Neuronal stem cell (in vitro differentiated cells): Measurements from ENCODE around the gene SIL1.

Source experiments
- DNase-seq: peaks from one replicate; pipeline ENCODE4 v3.0.0-alpha.2; 2013; ENCODE audit warnings: low spot score
- H2AFZ ChIP-seq: one replicate; pipeline ENCODE4 v1.6.1; 2013; ENCODE audit warnings: mild to moderate bottlenecking, low read length, inconsistent platforms
- H2AK5ac ChIP-seq: 2 replicates; pipeline ENCODE4 v1.6.1; 2013; ENCODE audit warnings: low read depth, mild to moderate bottlenecking, inconsistent platforms, low read length, moderate library complexity, mixed read lengths
- H2BK120ac ChIP-seq: 2 replicates; pipeline ENCODE4 v1.6.1; 2013; ENCODE audit warnings: low read depth, mild to moderate bottlenecking, inconsistent platforms, low read length, moderate library complexity, mixed read lengths
- H2BK12ac ChIP-seq: one replicate; pipeline ENCODE4 v1.6.1; 2013; ENCODE audit warnings: low read length, inconsistent platforms
- H2BK15ac ChIP-seq: 2 replicates; pipeline ENCODE4 v1.6.1; 2013; ENCODE audit warnings: mild to moderate bottlenecking, low read length, inconsistent platforms, mixed read lengths
- H2BK5ac ChIP-seq: one replicate; pipeline ENCODE4 v1.6.1; 2013; ENCODE audit warnings: inconsistent platforms, mild to moderate bottlenecking, low read length, moderate library complexity
- H3K14ac ChIP-seq: one replicate; pipeline ENCODE4 v1.6.1; 2013; ENCODE audit warnings: low read length, inconsistent platforms
- H3K18ac ChIP-seq: 2 replicates; pipeline ENCODE4 v1.6.1; 2013; ENCODE audit warnings: low read length, inconsistent platforms
- H3K23ac ChIP-seq: 2 replicates; pipeline ENCODE4 v1.6.1; 2013; ENCODE audit warnings: low read depth, mild to moderate bottlenecking, mixed read lengths, low read length, inconsistent platforms; ENCODE audit not compliant: poor library complexity
- H3K27ac ChIP-seq: replicated peaks from 3 replicates; pipeline ENCODE4 v1.5.1; 2013; ENCODE audit warnings: low read length, inconsistent platforms
- H3K27me3 ChIP-seq, 3 experiments: 2 replicates each; pipeline ENCODE4 v1.6.1; 2013; ENCODE audit warnings: low read length in 3 of 3, mild to moderate bottlenecking in 2 of 3, inconsistent platforms in 1 of 3, low read depth in 1 of 3, mixed read lengths in 1 of 3, moderate library complexity in 1 of 3; ENCODE audit not compliant: control insufficient read depth in 3 of 3, insufficient read depth in 3 of 3
- H3K36me3 ChIP-seq, 2 donors: replicated peaks in 1 of 2; 2 replicates each; pipeline ENCODE4 v1.6.1; 2013; ENCODE audit warnings: low read length in 2 of 2; ENCODE audit not compliant: control insufficient read depth in 2 of 2, insufficient read depth in 2 of 2
- H3K4ac ChIP-seq: 2 replicates; pipeline ENCODE4 v1.6.1; 2013; ENCODE audit warnings: inconsistent platforms, mild to moderate bottlenecking, low read length, moderate library complexity
- H3K4me1 ChIP-seq, 2 donors: 1 replicate in 1 of 2; 2 replicates in 1 of 2; pipeline ENCODE4 v1.6.1; 2013; ENCODE audit warnings: low read length in 2 of 2, low read depth in 1 of 2; ENCODE audit not compliant: control insufficient read depth in 2 of 2, insufficient read depth in 1 of 2
- H3K4me2 ChIP-seq: one replicate; pipeline ENCODE4 v1.6.1; 2013; ENCODE audit warnings: mild to moderate bottlenecking, low read length, inconsistent platforms; ENCODE audit not compliant: insufficient read depth, poor library complexity, severe bottlenecking
- H3K4me3 ChIP-seq, 2 donors: 2 replicates each; pipeline ENCODE4 v1.5.1; 2013; ENCODE audit warnings: low read length in 2 of 2, mild to moderate bottlenecking in 2 of 2, inconsistent platforms in 1 of 2, moderate library complexity in 1 of 2
- H3K79me1 ChIP-seq: one replicate; pipeline ENCODE4 v1.6.1; 2013; ENCODE audit warnings: low read depth, mild to moderate bottlenecking, inconsistent platforms, low read length, moderate library complexity
- H3K9ac ChIP-seq: one replicate; pipeline ENCODE4 v1.6.1; 2013; ENCODE audit warnings: mild to moderate bottlenecking, low read depth, low read length, inconsistent platforms; ENCODE audit not compliant: poor library complexity
- H3K9me3 ChIP-seq, 2 donors: replicated peaks in 1 of 2; 2 replicates each; pipeline versions ENCODE3 to v1.6.1; 2013; ENCODE audit warnings: low read length in 2 of 2, mild to moderate bottlenecking in 2 of 2, inconsistent platforms in 1 of 2, low read depth in 1 of 2, mixed read lengths in 1 of 2, moderate library complexity in 1 of 2; ENCODE audit not compliant: control insufficient read depth in 2 of 2, insufficient read depth in 1 of 2
- H4K8ac ChIP-seq: one replicate; pipeline ENCODE4 v1.6.1; 2013; ENCODE audit warnings: low read depth, mild to moderate bottlenecking, inconsistent platforms, low read length, moderate library complexity
- H4K91ac ChIP-seq: one replicate; pipeline ENCODE4 v1.6.1; 2013; ENCODE audit warnings: low read length, low read depth, mild to moderate bottlenecking, inconsistent platforms; ENCODE audit not compliant: poor library complexity
- WGBS, 2 donors: extraction: QIAGEN DNeasy Blood & Tissue Kit; methylation state at CpG; one replicate each; pipeline ENCODE4 v1.1.7; 2013; ENCODE audit warnings: missing lambda C conversion rate in 2 of 2, mixed read lengths in 1 of 2; ENCODE audit not compliant: insufficient read length in 2 of 2, insufficient replicate concordance in 1 of 2; ENCODE audit errors: extremely low coverage in 2 of 2; 5-methylcytosine and 5-hydroxymethylcytosine counted together

Gene SIL1

DNA sequence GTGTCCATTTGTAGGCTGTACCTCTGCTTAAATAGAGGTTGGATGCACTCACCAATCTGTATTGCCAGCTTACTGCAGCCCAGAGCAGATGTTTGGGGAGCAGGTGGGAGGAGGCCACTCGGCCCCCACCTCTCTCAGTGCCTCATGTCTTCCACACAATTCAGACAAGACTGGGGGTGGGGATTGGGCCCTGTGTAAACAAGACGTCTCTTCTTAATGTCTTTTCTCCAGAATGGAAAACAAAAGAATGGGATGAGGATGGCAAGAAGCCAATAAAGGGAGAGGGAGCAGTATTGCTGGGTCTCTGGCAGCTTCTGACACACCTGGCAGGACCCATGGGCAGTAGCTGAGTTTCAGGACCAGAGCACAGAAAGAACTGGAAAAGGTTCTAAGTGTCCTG lies 64.9 kb downstream of the SIL1 start:
- H3K18ac ChIP-seq: no peak overlapping the region
- no peaks in the 10 kb centered on the region for H3K9me3 ChIP-seq
- no peaks in the 10 kb centered on the region for H3K36me3 ChIP-seq

DNA sequence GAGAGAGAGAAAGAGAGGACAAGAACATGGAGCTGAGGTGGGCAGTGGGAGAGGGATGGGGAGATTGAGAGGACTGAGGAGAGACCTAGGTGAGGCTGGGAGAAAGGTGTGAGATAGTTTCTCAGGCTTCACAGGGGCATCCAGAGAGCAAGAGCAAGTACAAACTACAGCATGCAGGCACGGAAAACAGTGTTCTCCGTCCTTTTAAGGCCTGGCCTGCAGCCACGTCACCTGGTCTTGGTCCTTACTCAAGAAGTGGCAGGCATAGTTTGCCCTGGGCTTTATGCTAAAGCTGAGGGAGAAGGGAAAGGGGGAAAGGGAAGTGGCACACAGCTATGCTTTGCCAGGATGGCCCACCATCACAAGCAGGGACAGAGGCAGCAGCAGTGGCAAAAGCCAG lies 65.7 kb downstream of the SIL1 start:
- peaks cover 10 to 22% of the 10 kb centered on the region in 2 donors for H3K4me1 ChIP-seq
- WGBS, 2 donors: no CpG with 5 or more reads among the region's 3 CpGs
- no peak overlapping the region for H3K27ac ChIP-seq

More for the DNA sequence above, 64.9 kb downstream of the SIL1 start:
- H2BK12ac ChIP-seq: no peak overlapping the region
- H3K4me1 ChIP-seq: peaks cover 10 to 27% of the 10 kb centered on the region in 2 donors
- no peak overlapping the region for H3K27ac ChIP-seq
- H2AFZ ChIP-seq: no peak overlapping the region
- no peak overlapping the region for H3K4ac ChIP-seq
- H3K23ac ChIP-seq: no peak overlapping the region
- no peak overlapping the region for H3K4me2 ChIP-seq
- H3K27me3 ChIP-seq: no peaks in the 10 kb centered on the region
- no peak overlapping the region for H2BK120ac ChIP-seq
- H3K4me3 ChIP-seq: no peak overlapping the region
- no CpG with 5 or more reads among the region's 2 CpGs for WGBS, 2 donors
- H2AK5ac ChIP-seq: no peak overlapping the region
- no peak overlapping the region for H4K8ac ChIP-seq
- H3K79me1 ChIP-seq: no peaks in the 10 kb centered on the region
- no peak overlapping the region for H3K14ac ChIP-seq
- H3K9ac ChIP-seq: no peak overlapping the region
- no peak overlapping the region for H4K91ac ChIP-seq
- H2BK5ac ChIP-seq: no peak overlapping the region
- H2BK15ac ChIP-seq: no peak overlapping the region
- DNase-seq: no peak

DNA sequence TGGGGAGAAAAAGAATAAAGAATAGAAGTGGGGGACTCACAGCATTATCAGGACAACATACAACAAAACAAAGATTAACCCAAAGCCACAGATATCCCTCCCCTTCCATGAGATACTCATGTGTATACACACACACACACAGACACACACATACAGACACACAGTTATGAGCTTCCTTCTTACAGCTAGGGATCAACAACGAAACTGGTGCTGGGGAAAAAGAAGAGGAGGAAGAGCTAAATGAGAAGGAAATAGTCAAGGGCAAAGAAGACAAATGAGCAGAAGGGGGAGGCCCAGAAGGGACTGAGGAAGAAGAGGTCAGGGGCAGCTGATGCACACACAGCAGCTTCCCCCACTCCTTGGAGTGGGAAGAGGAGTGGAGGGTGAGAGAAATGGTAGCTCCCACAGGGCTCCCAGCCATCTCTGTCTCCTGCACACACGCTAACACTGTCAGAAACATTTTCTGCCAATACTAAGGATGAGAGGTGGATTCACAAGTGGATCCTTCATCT lies 66.2 kb downstream of the SIL1 start:
- Histone ChIP-seq H3K79me1 (no peaks in the 10 kb centered on the region), H3K23ac (no peak overlapping the region), H3K27me3 (no peaks in the 10 kb centered on the region), H3K36me3 (peaks cover 0 to under 1% of the 10 kb centered on the region in 2 donors), H2AFZ (peak overlapping the region; percentile 69), H2BK120ac (no peak overlapping the region), H3K14ac (no peak overlapping the region), H2BK5ac (no peak overlapping the region), H2AK5ac (no peak overlapping the region), H3K4me2 (no peak overlapping the region), H3K4me1 (peaks cover 10 to 22% of the 10 kb centered on the region in 2 donors), H3K4ac (no peak overlapping the region), H3K18ac (no peak overlapping the region), H2BK15ac (no peak overlapping the region), H3K27ac (no peak overlapping the region), H3K4me3 (no peak overlapping the region), H2BK12ac (no peak overlapping the region), H3K9ac (no peak overlapping the region), H3K9me3 (no peaks in the 10 kb centered on the region), H4K8ac (no peak overlapping the region), H4K91ac (no peak overlapping the region)
- DNase-seq: no peak
- no CpG with 5 or more reads among the region's 2 CpGs for WGBS, 2 donors

More for the DNA sequence above, 65.7 kb downstream of the SIL1 start:
- H3K27me3 ChIP-seq: no peaks in the 10 kb centered on the region
- no peak overlapping the region for H3K23ac ChIP-seq
- H2BK12ac ChIP-seq: no peak overlapping the region
- H3K9ac ChIP-seq: peak overlapping the region; percentile 1
- H2BK120ac ChIP-seq: no peak overlapping the region
- no peak overlapping the region for H4K8ac ChIP-seq
- no peak overlapping the region for H4K91ac ChIP-seq
- no peak for DNase-seq
- no peak overlapping the region for H3K4me2 ChIP-seq
- no peak overlapping the region for H3K4ac ChIP-seq
- no peak overlapping the region for H2BK5ac ChIP-seq
- H3K18ac ChIP-seq: peak overlapping the region; percentile 62
- no peaks in the 10 kb centered on the region for H3K9me3 ChIP-seq
- no peak overlapping the region for H3K14ac ChIP-seq
- no peak overlapping the region for H2BK15ac ChIP-seq
- no peak overlapping the region for H3K4me3 ChIP-seq
- H2AK5ac ChIP-seq: peak overlapping the region; percentile 76
- H3K36me3 ChIP-seq: no peaks in the 10 kb centered on the region
- H2AFZ ChIP-seq: no peak overlapping the region
- H3K79me1 ChIP-seq: no peaks in the 10 kb centered on the region

DNA sequence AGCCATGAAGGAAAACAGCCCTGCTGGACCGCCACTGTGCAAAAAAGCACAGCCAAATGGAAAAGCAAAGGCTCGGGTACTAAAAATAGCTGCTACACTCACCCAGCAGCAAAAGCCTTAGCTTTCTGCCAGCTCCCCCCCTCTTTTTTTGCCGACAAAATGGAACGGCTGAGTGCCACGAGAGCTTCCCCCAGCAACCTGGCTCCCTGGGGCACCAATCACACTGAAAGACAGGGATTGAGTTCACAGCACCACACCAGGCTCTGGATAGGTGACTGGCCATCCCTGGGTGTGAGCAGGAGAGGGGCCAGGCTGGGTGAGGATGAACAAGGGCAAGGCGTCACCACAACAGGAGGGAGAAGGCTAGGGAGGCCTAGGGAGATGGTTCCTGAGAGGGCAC lies 66.7 kb downstream of the SIL1 start:
- H3K4me2 ChIP-seq: peak overlapping the region; percentile 21
- peak overlapping the region; percentile 1 for H3K18ac ChIP-seq
- no peak overlapping the region for H4K91ac ChIP-seq
- no peak overlapping the region for H2BK5ac ChIP-seq
- H3K9ac ChIP-seq: peak overlapping the region; percentile 71
- no peak overlapping the region for H2BK15ac ChIP-seq
- WGBS, 2 donors: no CpG with 5 or more reads among the region's 6 CpGs
- peaks cover 10 to 22% of the 10 kb centered on the region in 2 donors for H3K4me1 ChIP-seq
- no peaks in the 10 kb centered on the region for H3K9me3 ChIP-seq
- no peaks in the 10 kb centered on the region for H3K27me3 ChIP-seq
- no peak for DNase-seq
- H3K23ac ChIP-seq: no peak overlapping the region
- no peak overlapping the region for H3K4ac ChIP-seq
- H2BK120ac ChIP-seq: no peak overlapping the region
- peaks cover 0 to 3% of the 10 kb centered on the region in 2 donors for H3K36me3 ChIP-seq
- H2BK12ac ChIP-seq: no peak overlapping the region
- peak overlapping the region; percentile 69 for H2AFZ ChIP-seq
- no peak overlapping the region for H2AK5ac ChIP-seq
- no peak overlapping the region for H4K8ac ChIP-seq
- H3K27ac ChIP-seq: no peak overlapping the region
- no peaks in the 10 kb centered on the region for H3K79me1 ChIP-seq
- peak overlapping the region; percentile 66 for H3K14ac ChIP-seq
- no peak overlapping the region for H3K4me3 ChIP-seq
